Sigmoid colon (tissue), 4 donors: ENCODE data around the gene DACT2.

Experiments
- CTCF ChIP-seq, 4 experiments: fragments of 450-650 bp in 3 of 4; fragments of 200-600 bp in 1 of 4; IDR thresholded peaks; one replicate each; pipeline ENCODE4 v1.5.1; 2016 to 2019; ENCODE audit warnings: antibody characterized with exemption in 4 of 4, mild to moderate bottlenecking in 3 of 4, moderate library complexity in 2 of 4
- EP300 ChIP-seq, 4 donors: sonication (generic); formaldehyde crosslinking; IDR thresholded peaks; one replicate each; pipeline ENCODE4 v1.6.1; 2017; ENCODE audit warnings: antibody characterized with exemption in 4 of 4
- POLR2A ChIP-seq, 2 donors: fragments of 450-650 bp; IDR thresholded peaks; one replicate each; pipeline ENCODE4 v1.6.1; 2016; ENCODE audit warnings: antibody characterized with exemption in 2 of 2, mild to moderate bottlenecking in 2 of 2, moderate library complexity in 2 of 2
- POLR2AphosphoS5 ChIP-seq, 4 donors: sonication (generic); formaldehyde crosslinking; IDR thresholded peaks; one replicate each; pipeline ENCODE4 v1.6.1; 2017; ENCODE audit warnings: antibody characterized with exemption in 4 of 4

GRCh38 chr6:168280899-168281245, 38.7 kb downstream of the DACT2 start:
- TF ChIP-seq CTCF (IDR thresholded peaks at IDR 0.05) (no peak), EP300 (IDR thresholded peaks at IDR 0.05) (no peak), POLR2A (IDR thresholded peaks at IDR 0.05) (no peak), POLR2AphosphoS5 (IDR thresholded peaks at IDR 0.05) (no peak)
